ENCODE measurements around the gene CDH20.

DNA sequence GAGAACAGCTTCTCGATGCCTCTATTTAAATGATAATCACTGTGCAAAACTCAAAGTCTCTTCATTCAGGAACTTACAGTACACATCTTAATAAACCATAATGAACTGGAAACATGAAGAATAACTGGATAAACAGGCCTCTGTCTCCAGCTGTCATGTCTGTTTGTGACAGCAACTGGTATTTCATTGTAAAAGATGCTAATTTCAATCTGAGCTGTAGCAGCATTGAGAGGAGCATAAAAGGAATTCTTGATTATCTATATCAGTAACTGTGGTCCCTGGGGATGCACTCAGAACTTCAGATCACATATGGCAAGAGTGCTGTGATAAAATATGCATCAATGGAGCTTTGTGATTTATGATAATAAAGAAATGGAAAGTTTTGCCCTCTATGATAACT, 18.8 kb downstream of the CDH20 start:
- TF ChIP-seq POLR2A (IDR thresholded peaks at IDR 0.05): no peak
- TF ChIP-seq, protein P1, sequence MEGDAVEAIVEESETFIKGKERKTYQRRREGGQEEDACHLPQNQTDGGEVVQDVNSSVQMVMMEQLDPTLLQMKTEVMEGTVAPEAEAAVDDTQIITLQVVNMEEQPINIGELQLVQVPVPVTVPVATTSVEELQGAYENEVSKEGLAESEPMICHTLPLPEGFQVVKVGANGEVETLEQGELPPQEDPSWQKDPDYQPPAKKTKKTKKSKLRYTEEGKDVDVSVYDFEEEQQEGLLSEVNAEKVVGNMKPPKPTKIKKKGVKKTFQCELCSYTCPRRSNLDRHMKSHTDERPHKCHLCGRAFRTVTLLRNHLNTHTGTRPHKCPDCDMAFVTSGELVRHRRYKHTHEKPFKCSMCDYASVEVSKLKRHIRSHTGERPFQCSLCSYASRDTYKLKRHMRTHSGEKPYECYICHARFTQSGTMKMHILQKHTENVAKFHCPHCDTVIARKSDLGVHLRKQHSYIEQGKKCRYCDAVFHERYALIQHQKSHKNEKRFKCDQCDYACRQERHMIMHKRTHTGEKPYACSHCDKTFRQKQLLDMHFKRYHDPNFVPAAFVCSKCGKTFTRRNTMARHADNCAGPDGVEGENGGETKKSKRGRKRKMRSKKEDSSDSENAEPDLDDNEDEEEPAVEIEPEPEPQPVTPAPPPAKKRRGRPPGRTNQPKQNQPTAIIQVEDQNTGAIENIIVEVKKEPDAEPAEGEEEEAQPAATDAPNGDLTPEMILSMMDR (IDR thresholded peaks at IDR 0.05): no peak
